ENCODE measurements around the gene EMC9.

EMC9 gene

GRCh38 chr14:24122898-24123297 lies 18.5 kb downstream of the EMC9 start:
- DNase-seq (ENCODE audit: insufficient read length, low spot score) (no peak), FAIRE-seq (no peak)
- TF ChIP-seq CTCF (IDR thresholded peaks at IDR 0.05; ENCODE audit: insufficient read depth, missing control alignments) = no peak

GRCh38 chr14:24122416-24122815 lies 19.0 kb downstream of the EMC9 start:
- TF ChIP-seq CTCF (IDR thresholded peaks at IDR 0.05; ENCODE audit: insufficient read depth, missing control alignments) = no peak
- DNase-seq (ENCODE audit: insufficient read length, low spot score) = no peak
- no peak for FAIRE-seq

- no peak for DNase-seq (ENCODE audit: insufficient read length, low spot score)
- TF ChIP-seq CTCF (IDR thresholded peaks at IDR 0.05; ENCODE audit: insufficient read depth, missing control alignments) = no peak
- no peak for FAIRE-seq
These were observed 20.2 kb downstream of the EMC9 start for GRCh38 chr14:24121210-24121609.

GRCh38 chr14:24119691-24120090 lies 21.7 kb downstream of the EMC9 start:
- FAIRE-seq (no peak), DNase-seq (ENCODE audit: insufficient read length, low spot score) (no peak)
- TF ChIP-seq CTCF (IDR thresholded peaks at IDR 0.05; ENCODE audit: insufficient read depth, missing control alignments) = no peak

GRCh38 chr14:24117179-24117578 lies 24.2 kb downstream of the EMC9 start:
- DNase-seq (ENCODE audit: insufficient read length, low spot score) = no peak
- no peak for TF ChIP-seq CTCF (IDR thresholded peaks at IDR 0.05; ENCODE audit: insufficient read depth, missing control alignments)
- no peak for FAIRE-seq

GRCh38 chr14:24116128-24116814 lies 25.1 kb downstream of the EMC9 start:
- no peak for TF ChIP-seq CTCF (IDR thresholded peaks at IDR 0.05; ENCODE audit: insufficient read depth, missing control alignments)
- DNase-seq (ENCODE audit: insufficient read length, low spot score) (no peak), FAIRE-seq (no peak)

GRCh38 chr14:24115422-24116127 lies 25.8 kb downstream of the EMC9 start:
- no peak for DNase-seq (ENCODE audit: insufficient read length, low spot score)
- no peak for FAIRE-seq
- TF ChIP-seq CTCF (IDR thresholded peaks at IDR 0.05; ENCODE audit: insufficient read depth, missing control alignments) = no peak

Measured in D721Med (cell line).